Dedifferentiated amniotic fluid mesenchymal stem cell (primary cell): Measurements from ENCODE around the gene CD55.
A peak's percentile ranks its signal among the peaks of the same experiment; 100 is the strongest.

ENCODE experiments used
- DNase-seq: peaks from one replicate; pipeline ENCODE4 v3.0.0-alpha.2; 2016; ENCODE audit errors: extremely low spot score

Gene CD55, protein sequence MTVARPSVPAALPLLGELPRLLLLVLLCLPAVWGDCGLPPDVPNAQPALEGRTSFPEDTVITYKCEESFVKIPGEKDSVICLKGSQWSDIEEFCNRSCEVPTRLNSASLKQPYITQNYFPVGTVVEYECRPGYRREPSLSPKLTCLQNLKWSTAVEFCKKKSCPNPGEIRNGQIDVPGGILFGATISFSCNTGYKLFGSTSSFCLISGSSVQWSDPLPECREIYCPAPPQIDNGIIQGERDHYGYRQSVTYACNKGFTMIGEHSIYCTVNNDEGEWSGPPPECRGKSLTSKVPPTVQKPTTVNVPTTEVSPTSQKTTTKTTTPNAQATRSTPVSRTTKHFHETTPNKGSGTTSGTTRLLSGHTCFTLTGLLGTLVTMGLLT

DNA sequence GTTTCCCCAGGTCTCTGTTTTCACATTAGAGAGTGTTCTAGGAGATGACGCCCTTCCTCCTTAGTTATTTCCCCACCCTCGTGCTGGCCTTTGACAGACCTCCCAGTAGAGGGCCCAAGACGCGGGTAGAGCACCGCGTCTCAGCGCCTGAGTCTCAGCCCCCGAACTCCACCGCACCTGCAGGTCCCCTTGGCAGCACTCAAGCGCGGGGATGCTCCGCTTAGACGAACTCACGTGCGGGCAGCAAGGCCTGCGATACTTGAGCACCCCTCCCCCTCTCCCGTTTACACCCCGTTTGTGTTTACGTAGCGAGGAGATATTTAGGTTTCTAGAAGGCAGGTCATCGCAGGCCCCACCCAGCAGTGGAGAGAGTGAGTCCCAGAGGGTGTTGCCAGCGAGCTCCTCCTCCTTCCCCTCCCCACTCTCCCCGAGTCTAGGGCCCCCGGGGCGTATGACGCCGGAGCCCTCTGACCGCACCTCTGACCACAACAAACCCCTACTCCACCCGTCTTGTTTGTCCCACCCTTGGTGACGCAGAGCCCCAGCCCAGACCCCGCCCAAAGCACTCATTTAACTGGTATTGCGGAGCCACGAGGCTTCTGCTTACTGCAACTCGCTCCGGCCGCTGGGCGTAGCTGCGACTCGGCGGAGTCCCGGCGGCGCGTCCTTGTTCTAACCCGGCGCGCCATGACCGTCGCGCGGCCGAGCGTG, at the start of gene CD55:
Gene CD55, plus strand, starts transcription at position 600 of the 711 bp plus-strand sequence. Its CDS starts 88 bp downstream, at position 688.
- peak; percentile 90 for DNase-seq

DNA sequence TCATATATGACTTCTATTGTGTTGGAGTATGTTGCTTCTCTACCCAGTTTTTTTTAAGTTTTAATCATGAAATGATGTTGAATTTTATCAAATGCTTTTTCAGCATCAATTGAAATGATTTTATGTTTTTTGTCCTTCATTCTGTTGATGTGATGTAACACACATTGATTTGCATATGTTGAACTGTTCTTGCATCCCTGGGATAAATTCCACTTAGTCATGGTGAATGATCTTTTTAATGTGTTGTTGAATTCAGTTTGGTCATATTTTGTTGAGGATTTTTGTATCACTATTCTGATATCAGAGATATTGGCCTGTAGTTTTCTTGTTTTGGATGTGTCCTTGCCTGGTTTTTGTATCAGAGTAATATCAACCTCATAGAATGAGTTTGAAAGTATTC, 46.6 kb upstream of the CD55 start:
- no peak for DNase-seq

DNA sequence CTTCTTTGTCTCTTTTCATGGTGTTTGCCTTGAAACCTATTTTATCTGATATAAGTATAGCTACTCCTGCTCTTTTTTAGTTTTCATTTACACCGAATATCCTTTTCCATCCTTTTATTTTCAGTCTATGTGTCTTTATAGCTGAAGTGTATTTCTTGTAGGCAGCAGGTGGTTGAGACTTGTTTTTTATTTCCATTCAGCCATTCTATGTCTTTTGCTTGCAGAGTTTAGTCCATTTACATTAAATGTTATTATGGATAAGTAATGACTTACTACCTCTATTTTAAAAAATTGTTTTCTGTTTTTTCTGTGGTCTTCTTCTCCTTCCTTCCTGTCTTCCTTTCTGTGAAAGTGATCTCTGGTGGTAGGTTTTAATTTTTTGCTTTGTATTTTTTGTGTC, 45.0 kb upstream of the CD55 start:
- no peak for DNase-seq

DNA sequence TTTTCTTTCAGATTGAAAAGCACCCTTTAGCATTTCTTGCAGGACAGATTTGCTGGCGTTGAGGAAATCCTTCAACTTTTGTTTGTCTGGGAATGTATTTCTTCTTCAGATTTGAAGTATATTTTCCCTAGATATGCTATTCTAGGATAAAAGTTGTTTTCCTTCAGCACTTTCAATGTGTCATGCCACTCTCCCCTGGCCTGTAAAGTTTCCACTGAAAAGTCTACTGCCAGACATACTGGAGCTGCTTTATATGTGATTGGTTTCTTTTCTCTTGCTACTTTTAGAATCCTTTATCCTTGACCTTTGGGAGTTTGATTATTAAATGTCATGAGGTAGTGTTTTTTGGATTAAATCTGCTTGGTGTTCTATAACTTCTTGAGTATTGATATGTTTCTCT, 44.2 kb upstream of the CD55 start:
- DNase-seq = no peak

DNA sequence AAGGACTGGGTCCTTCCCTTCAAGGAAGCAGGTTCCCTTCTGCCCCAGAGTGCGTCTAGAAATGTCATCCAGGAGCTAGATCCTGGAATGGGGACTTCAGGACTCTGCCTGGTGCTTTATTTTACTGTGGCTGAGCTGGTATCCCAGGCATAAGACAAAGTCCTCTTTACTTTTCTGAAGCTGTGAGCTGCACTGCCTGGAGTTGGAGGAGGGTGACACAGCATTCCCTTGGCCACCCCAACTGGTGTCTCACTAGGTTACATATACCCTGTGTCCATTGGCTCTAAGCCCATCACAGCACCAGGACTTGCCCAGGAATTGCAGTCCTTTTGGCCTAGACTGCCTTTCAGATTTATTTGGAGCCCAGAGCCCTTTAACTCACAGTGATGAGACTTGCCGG, 41.8 kb upstream of the CD55 start:
- no peak for DNase-seq

DNA sequence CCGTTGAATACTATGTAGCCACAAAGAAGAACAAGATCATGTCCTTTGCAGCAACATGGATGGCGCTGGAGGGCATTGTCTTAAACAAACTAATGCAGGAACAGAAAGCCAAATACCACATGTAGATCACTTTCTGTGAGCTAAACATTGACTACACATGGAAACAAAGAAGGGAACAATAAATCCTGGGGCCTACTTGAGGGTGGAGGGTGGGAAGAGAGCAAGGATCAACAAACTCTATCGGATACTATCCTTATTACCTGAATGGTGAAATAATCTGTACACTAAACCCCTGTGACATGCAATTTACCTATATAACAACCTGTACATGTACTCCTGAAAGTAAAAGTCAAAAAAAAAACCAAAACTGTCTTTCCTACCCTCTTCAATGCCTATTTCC, 40.8 kb upstream of the CD55 start:
- no peak for DNase-seq

DNA sequence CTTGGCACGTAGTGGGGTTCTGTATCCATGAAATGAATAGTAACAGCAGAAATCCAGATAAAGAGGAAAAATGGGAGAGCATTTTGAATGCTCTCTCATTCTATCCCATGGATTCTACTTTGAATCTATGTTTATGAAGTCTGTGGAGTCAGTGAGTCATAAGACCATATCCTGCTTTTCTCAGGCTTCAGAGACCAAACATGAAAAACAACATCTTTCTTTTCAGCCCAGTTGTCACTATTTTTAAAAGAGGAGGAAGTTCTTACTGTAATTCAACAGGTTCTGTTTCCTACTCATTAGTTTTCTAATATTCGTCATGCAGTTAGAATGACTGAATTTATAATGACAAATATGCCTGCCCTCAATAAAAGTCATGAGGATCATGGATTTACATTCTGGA, 39.4 kb upstream of the CD55 start:
- no peak for DNase-seq

DNA sequence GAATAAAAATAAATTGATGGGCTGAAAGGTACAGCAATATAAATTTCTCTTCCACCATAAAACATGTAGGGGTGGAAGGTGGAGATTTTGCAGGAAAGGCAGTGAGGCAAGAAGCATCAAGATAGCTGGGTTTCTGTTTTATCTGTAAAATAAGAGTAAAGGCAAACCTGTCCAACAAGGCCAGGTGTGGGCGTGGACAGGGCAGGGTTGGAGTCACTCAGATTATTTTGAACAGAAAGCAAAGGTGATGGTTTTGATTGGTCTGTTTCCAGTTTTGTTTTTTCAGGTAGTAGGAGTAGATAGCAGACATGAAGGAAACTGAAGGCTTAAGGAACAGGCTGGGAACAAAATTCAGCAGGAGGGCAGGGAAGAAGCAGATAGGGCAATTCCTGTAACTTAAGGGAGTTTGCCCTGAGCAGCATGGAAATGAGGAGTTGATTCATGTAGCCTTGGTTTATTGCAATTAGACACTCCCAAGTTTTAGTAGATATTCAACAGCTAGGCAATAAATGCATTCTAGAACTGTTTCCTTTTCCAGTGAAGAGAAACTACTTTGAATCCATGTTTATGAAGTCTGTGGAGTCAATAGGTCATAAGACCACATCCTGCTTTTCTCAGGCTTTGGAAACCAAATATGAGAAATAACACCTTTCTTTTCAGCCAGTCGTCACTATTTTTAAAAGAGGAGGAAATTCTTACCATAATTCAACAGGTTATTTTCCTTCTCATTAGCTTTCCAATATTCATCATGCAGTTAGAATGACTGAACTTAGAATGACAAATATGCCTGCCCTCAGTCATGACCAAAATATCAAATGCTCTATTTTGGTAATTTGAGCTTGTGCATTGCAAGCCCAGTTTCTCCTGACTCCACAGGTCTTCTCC, 38.7 kb upstream of the CD55 start:
- DNase-seq = no peak

DNA sequence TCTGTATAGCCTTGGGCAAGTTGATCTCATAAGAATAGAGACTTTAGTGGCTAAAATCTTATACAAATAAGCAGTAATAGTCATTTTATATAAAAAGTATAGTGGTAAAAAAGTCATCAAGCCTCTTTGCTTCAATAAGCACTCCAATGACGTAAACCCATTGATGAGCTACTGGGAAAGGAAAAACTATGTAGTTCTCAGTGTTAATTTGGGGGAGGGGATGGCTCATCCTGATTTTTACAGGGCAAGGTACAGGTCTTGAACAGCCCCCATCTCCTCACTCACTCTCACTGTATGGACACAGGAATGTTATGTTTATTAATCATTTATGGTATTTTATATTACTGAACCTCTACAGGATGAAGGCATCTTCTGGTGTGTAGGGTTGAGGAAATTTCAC, 38.1 kb upstream of the CD55 start:
- no peak for DNase-seq

DNA sequence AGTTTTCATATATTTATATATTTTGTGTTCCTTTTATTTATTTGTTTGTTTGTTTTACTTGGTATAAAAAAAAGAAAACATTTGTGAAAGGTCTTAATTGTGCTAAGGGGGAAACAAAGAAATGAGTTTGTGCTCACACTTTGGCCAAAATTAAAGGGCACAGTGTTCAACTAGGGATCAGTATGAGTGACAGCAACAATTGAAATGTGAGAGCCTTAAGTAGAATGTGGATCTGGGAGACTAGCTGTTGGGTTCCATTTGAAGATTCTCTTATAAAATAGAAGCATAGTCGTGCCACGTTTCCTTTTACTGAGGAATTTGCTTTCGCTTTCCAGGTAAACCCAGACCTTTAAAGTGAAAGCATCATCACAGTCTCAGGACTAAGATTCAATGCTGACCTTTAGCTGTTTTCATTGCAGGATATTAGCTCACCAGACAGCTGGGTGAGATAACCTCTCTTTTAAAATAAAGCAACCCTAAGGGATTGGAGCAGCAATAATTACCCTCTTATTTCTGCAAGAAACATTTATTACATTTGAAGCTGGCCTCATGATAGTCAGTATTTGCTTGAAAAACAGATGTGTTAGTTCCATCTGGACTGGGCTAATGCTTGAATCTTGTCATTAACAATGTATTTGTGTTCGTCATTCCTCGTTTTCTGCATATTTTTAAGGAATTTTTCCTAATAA, 37.1 kb upstream of the CD55 start:
- no peak for DNase-seq

DNA sequence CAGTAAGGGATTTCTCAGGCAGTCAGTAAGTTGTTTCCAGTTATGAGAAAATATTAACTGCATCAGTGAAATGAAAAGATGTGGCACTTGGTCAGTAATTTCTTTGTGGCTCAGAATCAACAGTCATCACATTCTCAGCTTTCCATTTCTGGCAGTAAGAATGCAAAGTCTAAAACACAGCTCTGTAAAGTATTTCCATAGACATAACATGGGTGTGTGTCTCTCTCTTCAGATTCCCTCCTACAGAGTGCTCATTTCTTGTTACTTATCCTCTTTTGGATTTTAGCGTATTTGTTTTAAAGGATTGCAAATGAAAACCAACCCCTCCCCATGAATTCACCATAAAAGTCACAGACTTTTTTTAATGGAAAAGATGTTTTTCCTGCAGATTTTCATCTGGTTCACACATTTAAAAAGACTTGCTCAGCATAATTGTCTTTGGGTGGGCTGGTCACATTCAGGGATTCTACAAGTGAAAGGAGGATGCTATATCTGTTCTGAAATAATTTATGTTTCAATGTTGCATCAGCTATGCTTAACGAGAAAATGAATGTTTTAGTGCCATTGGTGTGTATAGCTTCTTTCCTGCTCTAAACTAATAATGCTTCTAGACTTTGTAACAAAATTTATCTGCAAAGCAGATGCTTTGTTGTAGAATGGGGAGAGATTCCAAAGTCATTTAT, 34.6 kb upstream of the CD55 start:
- DNase-seq = peak; percentile 51

DNA sequence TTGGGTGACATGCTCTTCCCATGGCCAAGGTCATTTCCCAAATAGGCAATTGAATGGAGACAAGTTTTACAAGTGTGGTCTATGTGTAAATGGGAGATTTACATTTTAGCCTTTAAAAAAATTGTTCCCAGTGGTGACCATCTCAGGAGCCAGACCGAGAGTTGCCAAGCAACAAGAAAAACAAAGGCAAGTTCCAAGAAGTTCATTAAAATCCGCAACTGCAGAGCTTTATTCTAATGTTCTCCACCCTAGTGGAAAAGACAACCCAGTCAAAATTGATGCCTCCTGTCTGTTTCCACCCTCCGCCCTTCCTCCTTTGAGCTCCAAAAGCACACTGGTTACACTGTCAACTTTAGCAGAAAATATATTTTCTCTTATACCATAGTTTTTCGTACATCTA, 33.2 kb upstream of the CD55 start:
- DNase-seq = no peak

DNA sequence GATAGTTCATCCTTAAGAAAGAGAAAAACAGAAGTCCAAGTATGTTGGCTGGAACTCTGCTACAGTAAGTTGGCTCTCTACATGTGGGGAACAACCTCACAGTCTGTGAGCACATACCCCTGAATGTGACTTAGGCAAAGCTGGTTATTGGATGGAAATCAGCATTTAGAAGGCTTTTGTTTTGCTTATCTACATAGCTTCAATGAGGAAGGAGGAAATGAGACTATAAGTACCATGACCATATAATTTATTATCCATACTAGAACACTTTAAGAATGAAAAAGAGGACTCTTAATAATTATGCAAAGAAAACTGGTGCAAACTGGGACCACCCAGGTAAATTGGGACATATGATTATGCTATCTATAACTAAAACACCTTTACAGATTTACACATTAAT, 31.7 kb upstream of the CD55 start:
- DNase-seq = no peak

DNA sequence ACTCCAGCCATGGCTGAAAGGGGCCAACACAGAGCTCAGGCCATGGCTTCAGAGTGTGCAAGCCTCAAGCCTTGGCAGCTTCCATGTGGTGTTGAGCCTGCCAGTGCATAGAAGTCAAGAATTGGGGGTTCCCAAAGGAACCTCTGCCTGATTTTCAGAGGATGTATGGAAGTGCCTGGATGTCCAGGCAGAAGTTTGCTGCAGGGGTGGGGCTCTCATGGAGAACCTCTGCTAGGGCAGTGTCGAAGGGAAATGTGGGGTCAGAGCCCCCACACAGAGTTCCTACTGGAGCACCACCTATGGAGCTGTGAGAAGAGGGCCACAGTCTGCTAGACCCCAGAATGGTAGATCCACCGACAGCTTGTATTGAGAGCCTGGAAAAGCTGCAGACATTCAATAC, 29.8 kb upstream of the CD55 start:
- no peak for DNase-seq

DNA sequence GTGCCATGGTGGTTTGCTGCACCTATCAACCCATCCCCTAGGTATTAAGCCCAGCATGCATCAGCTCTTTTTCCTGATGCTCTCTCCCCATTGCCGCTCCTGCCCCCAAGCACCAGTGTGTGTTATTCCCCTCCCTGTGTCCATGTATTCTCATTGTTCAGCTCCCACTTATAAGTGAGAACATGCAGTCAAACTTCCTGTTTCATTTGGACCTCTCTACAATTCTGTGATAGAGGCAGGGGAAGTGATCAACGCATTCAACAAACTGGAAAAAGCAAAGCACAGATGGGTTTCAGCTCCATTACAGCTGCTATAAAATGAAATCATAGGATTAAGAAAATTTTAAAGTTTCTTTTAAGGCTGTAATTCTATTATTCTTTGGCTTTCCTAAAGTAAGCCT, 23.3 kb upstream of the CD55 start:
- DNase-seq = no peak

DNA sequence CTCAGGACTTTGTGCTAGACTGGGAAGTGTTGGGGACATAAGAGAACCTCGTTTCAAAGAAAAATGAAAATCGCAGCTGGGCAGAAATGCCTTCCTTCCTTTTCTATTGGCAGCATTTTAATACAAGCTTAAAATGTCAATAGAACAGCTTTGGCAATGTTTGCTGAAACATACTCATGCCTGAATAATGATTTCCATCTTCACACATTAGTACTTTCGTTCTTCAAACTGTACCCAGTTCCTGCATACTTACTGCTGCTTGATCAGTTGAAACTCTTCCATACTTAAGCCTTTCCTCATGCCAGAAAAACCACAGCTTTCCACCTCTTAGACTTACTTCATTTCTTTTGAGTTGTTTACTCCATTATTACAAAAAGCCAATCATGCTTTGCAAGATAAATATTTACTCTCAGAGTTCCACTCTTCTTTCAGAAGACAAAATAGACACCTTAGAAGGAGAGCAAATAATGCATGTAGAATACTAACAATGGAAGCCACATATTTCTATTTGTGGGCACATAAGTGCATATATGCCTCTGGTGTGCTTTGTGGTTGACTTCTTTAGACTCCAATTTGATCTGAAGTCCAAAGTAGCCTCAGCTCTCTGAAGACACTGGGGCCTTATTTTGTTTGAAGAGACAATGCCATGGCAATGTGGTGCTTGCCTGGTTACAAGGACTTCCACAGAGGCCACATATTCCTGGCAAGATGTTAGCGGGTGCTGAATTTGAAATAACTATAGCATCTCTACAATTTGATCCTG, 22.7 kb upstream of the CD55 start:
- peak; percentile 32 for DNase-seq

DNA sequence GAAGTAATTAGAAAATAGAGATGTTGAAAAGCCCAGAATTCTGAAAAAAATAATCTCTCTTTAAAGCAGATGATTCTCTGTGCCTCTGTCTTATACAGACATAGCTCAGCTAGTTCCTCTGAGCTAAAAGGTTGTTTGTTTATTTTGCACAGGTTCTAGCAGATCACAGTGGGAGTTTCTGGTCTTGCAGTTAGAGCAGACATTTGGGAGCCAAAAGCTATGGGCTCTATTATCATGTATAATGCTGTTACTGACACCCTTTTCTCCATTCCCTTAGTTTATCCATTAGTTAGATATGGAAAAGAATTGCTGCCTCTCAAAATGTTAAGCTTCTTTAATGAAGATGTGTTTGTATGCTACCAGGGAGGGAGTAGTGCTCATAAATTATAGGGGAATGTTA, 20.5 kb upstream of the CD55 start:
- no peak for DNase-seq

DNA sequence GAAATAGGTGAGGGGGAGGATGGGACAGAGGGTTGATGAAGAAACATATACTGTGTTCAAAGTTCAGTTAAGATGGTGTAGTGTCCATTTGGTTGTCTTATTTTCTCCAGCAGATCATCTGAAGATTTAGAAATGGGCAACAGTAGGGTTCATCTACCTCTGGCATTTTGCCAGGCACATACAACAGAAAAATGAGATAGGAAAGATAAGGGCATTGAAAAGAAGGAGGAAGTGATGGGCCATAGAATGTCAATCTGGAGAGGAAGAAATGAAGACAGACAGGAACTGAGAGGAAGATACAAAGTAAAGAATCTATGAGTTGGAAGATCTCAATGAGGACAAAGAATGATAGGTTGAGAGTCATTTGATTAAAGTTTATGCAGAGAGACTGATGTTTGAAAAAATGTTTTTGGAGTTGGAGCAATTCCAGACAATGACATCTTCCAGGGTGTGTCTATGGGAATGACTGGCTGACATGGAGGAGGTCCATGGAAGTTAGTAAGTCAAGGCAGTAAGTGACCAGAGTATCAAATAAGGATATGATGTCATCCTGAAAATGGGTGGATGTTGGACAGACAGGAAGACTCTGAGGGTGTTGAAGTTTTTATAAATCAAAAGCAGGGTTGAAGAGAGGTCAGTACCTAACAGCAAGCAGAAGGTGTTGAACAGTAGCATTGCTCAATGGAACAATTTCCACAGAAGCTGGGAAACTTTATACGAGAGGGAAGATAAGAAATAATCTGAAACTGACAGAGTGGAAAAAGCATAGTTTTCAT, 18.7 kb upstream of the CD55 start:
- DNase-seq = no peak

DNA sequence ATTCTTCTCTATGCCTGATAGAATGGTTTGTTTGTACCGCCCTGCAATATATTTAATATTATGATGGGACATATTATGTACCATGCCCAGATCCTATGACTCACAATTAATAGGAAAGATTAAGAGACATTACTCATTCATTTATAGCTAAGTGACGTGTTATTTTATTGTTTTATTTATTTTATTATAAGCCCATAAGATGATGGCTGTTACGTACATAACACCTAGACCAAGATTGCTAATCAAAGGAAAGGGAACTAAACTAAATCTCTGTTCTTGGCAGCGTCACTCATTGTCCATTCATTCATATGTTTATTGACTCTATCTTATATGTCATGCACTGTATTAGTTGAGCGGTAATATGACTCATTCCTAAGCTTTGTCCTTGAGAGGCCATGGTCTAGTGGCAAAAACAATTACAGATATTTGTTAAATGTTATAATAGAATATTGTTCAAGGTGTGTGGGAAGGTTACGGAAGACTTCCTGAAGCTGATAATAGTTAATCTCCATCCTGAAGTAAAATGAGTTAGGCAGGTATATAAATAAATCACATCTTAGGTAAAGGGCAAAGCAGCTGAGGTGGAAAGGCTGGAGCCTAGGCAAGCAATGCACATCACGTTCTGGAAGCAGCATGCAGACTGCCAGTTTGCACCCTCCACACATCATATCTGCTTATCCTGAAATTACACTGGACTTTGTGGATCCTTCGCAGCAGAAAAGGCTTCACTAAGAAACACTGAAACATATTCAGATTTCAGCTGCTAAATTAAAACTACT, 16.6 kb upstream of the CD55 start:
- no peak for DNase-seq
